ENCODE measurements around the gene MGAT5. TPM values are rescaled to one million over a fixed set of nuclear protein-coding genes. Genes with fewer than 3 reads are reported as not detected.

The MGAT5 gene
- total and polyA plus RNA-seq, 2 donors: 8.8 to 36.8 TPM

DNA sequence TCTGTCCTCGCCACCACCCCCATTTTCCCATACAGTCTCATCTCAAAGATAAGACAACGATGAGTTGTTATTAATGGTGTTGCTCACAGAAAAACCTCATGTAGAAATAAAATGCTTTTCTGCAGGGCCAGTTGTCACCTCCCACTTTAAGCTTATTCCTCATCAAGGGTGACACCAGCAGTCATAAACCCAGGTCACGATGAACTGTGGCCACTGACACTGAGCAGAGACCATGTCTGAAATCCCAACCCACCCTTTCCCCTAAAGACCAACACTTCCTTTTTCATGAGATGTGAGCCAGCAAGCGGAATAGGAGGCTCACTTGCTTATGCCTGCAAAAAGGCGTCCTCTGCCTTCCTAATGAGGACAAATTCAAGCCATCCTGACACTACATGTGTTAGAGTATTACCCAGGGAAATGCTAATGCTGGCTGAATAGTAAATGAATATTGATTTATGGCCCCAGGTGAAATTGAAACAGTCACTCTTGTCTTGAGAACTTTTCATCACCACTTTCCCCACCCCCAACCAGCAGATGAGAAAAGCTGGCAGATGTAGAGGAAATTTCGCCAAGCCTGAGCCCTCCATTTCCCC lies 228.4 kb downstream of the MGAT5 start:
- DNase-seq (ENCODE audit: low read depth in 6 of 9, low spot score in 9 of 9): no peak
- 94% methylated on average over 6 of the region's 6 CpGs for WGBS
- Histone ChIP-seq H3K4me1 (ENCODE audit: control insufficient read depth in 2 of 2, insufficient read depth in 2 of 2, low read length in 2 of 2) (no peaks in the 10 kb centered on the region), H3K36me3 (ENCODE audit: control insufficient read depth in 2 of 2, insufficient read depth in 2 of 2, low read length in 1 of 2) (no peaks in the 10 kb centered on the region), H3K27ac (ENCODE audit: low read depth in 1 of 2, low read length in 1 of 2) (no peak overlapping the region), H3K4me3 (ENCODE audit: low read length in 2 of 2) (no peak overlapping the region), H3K9me3 (ENCODE audit: control insufficient read depth in 2 of 2, insufficient read depth in 1 of 2, low read length in 1 of 2) (no peaks in the 10 kb centered on the region), H3K27me3 (ENCODE audit: control insufficient read depth in 2 of 2, insufficient read depth in 1 of 2, low read length in 1 of 2) (no peaks in the 10 kb centered on the region)

DNA sequence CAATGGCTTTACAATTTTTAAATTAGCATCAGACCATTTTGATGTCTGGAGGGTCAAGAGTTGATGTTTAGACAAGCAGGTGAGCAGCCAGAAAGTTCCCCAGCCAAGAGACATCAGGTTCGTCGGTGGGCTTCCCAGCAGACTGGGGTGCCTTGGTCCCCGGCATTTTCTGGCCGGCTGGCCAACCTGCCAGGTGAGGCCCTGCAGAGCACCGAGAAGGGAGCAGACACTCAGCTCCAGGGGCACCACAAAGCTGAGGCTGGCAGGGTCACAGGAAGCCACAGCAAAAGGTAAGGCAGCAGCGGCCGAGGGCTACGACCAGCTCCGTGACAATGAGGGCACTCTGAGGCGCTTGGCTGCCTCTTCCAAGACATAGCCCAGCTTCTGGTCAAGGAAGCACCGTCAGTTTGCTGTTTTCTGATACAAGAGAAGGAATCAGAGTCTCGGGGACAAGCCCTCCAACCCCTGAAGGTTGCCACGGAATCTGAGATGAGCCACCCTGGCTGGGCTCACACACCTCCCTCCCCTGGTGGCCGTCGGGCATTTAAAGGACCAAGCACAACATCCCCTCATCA lies 229.0 kb downstream of the MGAT5 start:
- 95% methylated on average over 15 of the region's 15 CpGs for WGBS
- no peak overlapping the region for H3K27ac ChIP-seq (ENCODE audit: low read depth in 1 of 2, low read length in 1 of 2)
- H3K36me3 ChIP-seq (ENCODE audit: control insufficient read depth in 2 of 2, insufficient read depth in 2 of 2, low read length in 1 of 2): no peaks in the 10 kb centered on the region
- no peaks in the 10 kb centered on the region for H3K27me3 ChIP-seq (ENCODE audit: control insufficient read depth in 2 of 2, insufficient read depth in 1 of 2, low read length in 1 of 2)
- no peak overlapping the region for H3K4me3 ChIP-seq (ENCODE audit: low read length in 2 of 2)
- H3K4me1 ChIP-seq (ENCODE audit: control insufficient read depth in 2 of 2, insufficient read depth in 2 of 2, low read length in 2 of 2): no peaks in the 10 kb centered on the region
- DNase-seq (ENCODE audit: low read depth in 6 of 9, low spot score in 9 of 9): no peak
- H3K9me3 ChIP-seq (ENCODE audit: control insufficient read depth in 2 of 2, insufficient read depth in 1 of 2, low read length in 1 of 2): no peaks in the 10 kb centered on the region

DNA sequence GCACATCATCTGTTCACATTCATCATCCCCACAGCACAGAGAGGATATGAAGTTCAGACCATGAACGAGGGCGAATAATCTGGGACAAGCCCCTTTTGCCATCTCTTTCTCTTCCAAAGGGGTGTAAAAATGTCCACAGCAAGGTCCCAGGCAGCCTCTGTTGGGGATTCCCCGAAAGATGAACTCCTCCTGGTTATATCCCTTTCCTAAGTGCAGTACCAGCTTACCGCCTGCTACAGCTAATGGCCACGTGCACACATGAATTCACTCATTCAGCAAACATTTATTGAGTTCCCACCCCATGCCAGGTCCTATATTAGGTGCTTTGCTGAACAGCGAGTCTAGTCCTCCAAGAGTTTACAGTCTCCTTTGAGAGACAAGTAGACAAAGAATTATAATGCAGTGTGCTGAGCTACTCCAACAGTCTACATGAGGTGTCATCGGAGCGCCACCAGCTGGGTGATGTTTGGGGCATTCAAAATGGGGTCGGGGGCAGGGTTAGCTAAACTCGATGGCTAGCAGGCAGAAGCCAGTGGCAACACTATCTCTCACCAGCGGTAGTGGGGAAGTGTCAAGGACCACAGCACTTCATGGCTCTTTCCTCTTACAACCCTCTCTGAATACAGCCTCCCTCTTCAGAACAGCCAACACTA lies 236.0 kb downstream of the MGAT5 start:
- 96% methylated on average over 11 of the region's 11 CpGs for whole genome bisulfite sequencing
- Histone ChIP-seq H3K9me3 (ENCODE audit: control insufficient read depth in 2 of 2, insufficient read depth in 1 of 2, low read length in 1 of 2) (no peaks in the 10 kb centered on the region), H3K4me3 (ENCODE audit: low read length in 2 of 2) (no peak overlapping the region), H3K4me1 (ENCODE audit: control insufficient read depth in 2 of 2, insufficient read depth in 2 of 2, low read length in 2 of 2) (no peaks in the 10 kb centered on the region), H3K27ac (ENCODE audit: low read depth in 1 of 2, low read length in 1 of 2) (no peak overlapping the region), H3K27me3 (ENCODE audit: control insufficient read depth in 2 of 2, insufficient read depth in 1 of 2, low read length in 1 of 2) (no peaks in the 10 kb centered on the region), H3K36me3 (ENCODE audit: control insufficient read depth in 2 of 2, insufficient read depth in 2 of 2, low read length in 1 of 2) (no peaks in the 10 kb centered on the region)
- DNase-seq (ENCODE audit: low read depth in 6 of 9, low spot score in 9 of 9): no peak

DNA sequence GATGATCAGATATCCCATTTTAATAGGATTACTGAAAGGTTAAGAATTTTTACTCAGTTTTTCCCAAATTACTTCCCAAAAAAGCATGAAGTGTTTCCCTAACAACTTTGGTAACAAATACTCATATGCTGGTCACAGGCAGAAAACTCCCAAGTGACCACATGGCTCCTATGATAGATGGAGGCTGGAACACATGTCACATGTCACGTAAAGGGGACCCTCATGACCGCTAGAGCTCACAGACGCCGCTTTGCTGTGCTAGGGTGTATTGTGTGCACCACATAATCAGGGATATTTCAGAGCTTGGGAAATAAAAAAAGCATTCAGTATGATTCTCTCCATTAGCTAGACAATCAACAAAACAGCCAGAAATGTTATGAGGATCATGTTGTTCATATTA lies 236.7 kb downstream of the MGAT5 start:
- DNase-seq (ENCODE audit: low read depth in 6 of 9, low spot score in 9 of 9): no peak
- no peak overlapping the region for H3K4me3 ChIP-seq (ENCODE audit: low read length in 2 of 2)
- no peaks in the 10 kb centered on the region for H3K36me3 ChIP-seq (ENCODE audit: control insufficient read depth in 2 of 2, insufficient read depth in 2 of 2, low read length in 1 of 2)
- no peaks in the 10 kb centered on the region for H3K9me3 ChIP-seq (ENCODE audit: control insufficient read depth in 2 of 2, insufficient read depth in 1 of 2, low read length in 1 of 2)
- H3K27ac ChIP-seq (ENCODE audit: low read depth in 1 of 2, low read length in 1 of 2): no peak overlapping the region
- WGBS: 96% methylated on average over 4 of the region's 4 CpGs
- H3K27me3 ChIP-seq (ENCODE audit: control insufficient read depth in 2 of 2, insufficient read depth in 1 of 2, low read length in 1 of 2): no peaks in the 10 kb centered on the region
- no peaks in the 10 kb centered on the region for H3K4me1 ChIP-seq (ENCODE audit: control insufficient read depth in 2 of 2, insufficient read depth in 2 of 2, low read length in 2 of 2)

GRCh38 chr2:134491022-134491421 lies 237.2 kb downstream of the MGAT5 start:
- Histone ChIP-seq H3K4me3 (ENCODE audit: low read length in 2 of 2) (no peak overlapping the region), H3K36me3 (ENCODE audit: control insufficient read depth in 2 of 2, insufficient read depth in 2 of 2, low read length in 1 of 2) (no peaks in the 10 kb centered on the region), H3K4me1 (ENCODE audit: control insufficient read depth in 2 of 2, insufficient read depth in 2 of 2, low read length in 2 of 2) (no peaks in the 10 kb centered on the region), H3K27me3 (ENCODE audit: control insufficient read depth in 2 of 2, insufficient read depth in 1 of 2, low read length in 1 of 2) (no peaks in the 10 kb centered on the region), H3K9me3 (ENCODE audit: control insufficient read depth in 2 of 2, insufficient read depth in 1 of 2, low read length in 1 of 2) (no peaks in the 10 kb centered on the region), H3K27ac (ENCODE audit: low read depth in 1 of 2, low read length in 1 of 2) (no peak overlapping the region)
- 96% methylated on average over 4 of the region's 4 CpGs for WGBS
- DNase-seq (ENCODE audit: low read depth in 6 of 9, low spot score in 9 of 9): no peak

DNA sequence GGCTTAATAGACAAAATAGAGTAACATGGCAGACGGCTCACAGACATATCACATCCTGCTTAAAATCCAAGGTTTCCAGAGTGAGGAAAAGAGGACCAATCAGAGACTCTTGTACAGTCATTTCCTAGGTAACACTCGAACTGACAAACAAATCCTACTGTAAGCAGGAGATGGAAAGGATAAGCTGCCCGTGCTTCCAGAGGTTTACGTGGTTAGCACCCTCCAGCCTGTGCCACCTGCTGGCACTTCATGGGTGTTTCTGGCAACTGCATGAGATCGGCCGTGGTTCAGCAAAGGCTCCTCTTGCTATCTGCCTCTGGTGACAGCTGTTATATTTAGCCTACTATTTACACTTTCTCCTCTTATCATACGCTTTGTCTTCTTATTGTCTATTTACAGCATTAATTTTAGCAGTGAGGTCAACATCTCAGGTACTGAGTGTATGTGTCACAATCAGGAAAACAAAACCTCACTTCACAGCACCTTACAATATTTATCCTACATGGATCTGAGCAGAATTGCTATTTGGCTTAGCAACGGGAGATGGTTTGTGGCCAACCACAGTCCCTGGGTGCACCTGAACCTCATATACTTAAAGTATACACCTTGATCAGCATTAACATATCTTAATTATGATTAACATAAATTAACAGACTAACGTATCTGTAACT lies 238.0 kb downstream of the MGAT5 start:
- no peaks in the 10 kb centered on the region for H3K4me1 ChIP-seq (ENCODE audit: control insufficient read depth in 2 of 2, insufficient read depth in 2 of 2, low read length in 2 of 2)
- H3K36me3 ChIP-seq (ENCODE audit: control insufficient read depth in 2 of 2, insufficient read depth in 2 of 2, low read length in 1 of 2): no peaks in the 10 kb centered on the region
- H3K27ac ChIP-seq (ENCODE audit: low read depth in 1 of 2, low read length in 1 of 2): no peak overlapping the region
- H3K4me3 ChIP-seq (ENCODE audit: low read length in 2 of 2): no peak overlapping the region
- H3K9me3 ChIP-seq (ENCODE audit: control insufficient read depth in 2 of 2, insufficient read depth in 1 of 2, low read length in 1 of 2): no peaks in the 10 kb centered on the region
- no peaks in the 10 kb centered on the region for H3K27me3 ChIP-seq (ENCODE audit: control insufficient read depth in 2 of 2, insufficient read depth in 1 of 2, low read length in 1 of 2)
- DNase-seq (ENCODE audit: low read depth in 6 of 9, low spot score in 9 of 9): peak in 2 of 9 donors; percentile 4 to 59
- WGBS: 66% methylated on average over 9 of the region's 9 CpGs

DNA sequence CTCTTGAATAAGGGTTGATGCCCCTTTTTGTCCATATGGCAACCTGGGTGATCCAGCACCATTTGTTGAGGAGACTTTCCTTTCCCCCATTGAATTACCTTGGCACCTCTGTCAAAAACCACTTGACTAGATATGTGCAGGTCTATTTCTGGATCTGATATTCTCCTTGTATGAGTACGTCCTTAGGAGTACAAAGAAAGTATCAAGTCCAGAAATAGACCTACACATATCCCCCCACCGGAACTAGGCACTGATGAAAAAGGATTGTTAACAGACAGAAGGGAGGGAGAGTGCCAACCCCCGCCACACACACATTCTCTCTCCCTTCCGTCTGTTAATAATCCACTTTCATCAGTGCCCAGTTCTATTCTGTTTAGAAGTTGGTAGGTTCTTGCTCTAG lies 239.9 kb downstream of the MGAT5 start:
- no peak overlapping the region for H3K27ac ChIP-seq (ENCODE audit: low read depth in 1 of 2, low read length in 1 of 2)
- no peaks in the 10 kb centered on the region for H3K4me1 ChIP-seq (ENCODE audit: control insufficient read depth in 2 of 2, insufficient read depth in 2 of 2, low read length in 2 of 2)
- no peaks in the 10 kb centered on the region for H3K27me3 ChIP-seq (ENCODE audit: control insufficient read depth in 2 of 2, insufficient read depth in 1 of 2, low read length in 1 of 2)
- no peak for DNase-seq (ENCODE audit: low read depth in 6 of 9, low spot score in 9 of 9)
- no peaks in the 10 kb centered on the region for H3K9me3 ChIP-seq (ENCODE audit: control insufficient read depth in 2 of 2, insufficient read depth in 1 of 2, low read length in 1 of 2)
- no peaks in the 10 kb centered on the region for H3K36me3 ChIP-seq (ENCODE audit: control insufficient read depth in 2 of 2, insufficient read depth in 2 of 2, low read length in 1 of 2)
- no peak overlapping the region for H3K4me3 ChIP-seq (ENCODE audit: low read length in 2 of 2)
- 95% methylated on average over 4 of the region's 4 CpGs for WGBS

DNA sequence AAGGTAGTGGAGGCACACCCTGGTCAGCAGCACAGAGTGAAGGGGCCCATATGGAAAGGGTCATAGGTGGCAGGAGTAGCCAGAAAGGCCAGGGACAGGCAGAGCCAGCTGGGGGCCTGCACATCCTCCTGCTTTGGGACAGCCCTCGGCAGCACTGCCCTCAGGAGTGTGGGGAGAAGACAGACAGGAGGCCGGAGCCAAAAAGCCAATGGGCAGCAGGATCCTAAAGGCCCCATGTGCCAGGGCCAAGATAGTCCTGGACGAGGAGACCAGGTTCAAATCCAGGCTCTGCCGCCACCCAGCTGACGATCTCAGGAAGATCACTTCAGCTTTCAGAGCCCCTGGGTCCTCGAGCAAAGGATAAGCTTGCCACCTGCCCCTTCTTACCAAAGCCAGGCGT lies 244.8 kb downstream of the MGAT5 start:
- Histone ChIP-seq H3K4me3 (ENCODE audit: low read length in 2 of 2) (no peak overlapping the region), H3K9me3 (ENCODE audit: control insufficient read depth in 2 of 2, insufficient read depth in 1 of 2, low read length in 1 of 2) (no peaks in the 10 kb centered on the region), H3K4me1 (ENCODE audit: control insufficient read depth in 2 of 2, insufficient read depth in 2 of 2, low read length in 2 of 2) (no peaks in the 10 kb centered on the region), H3K36me3 (ENCODE audit: control insufficient read depth in 2 of 2, insufficient read depth in 2 of 2, low read length in 1 of 2) (no peaks in the 10 kb centered on the region), H3K27ac (ENCODE audit: low read depth in 1 of 2, low read length in 1 of 2) (no peak overlapping the region), H3K27me3 (ENCODE audit: control insufficient read depth in 2 of 2, insufficient read depth in 1 of 2, low read length in 1 of 2) (no peaks in the 10 kb centered on the region)
- DNase-seq (ENCODE audit: low read depth in 6 of 9, low spot score in 9 of 9): no peak
- 96% methylated on average over 7 of the region's 7 CpGs for WGBS

- Histone ChIP-seq H3K4me1 (ENCODE audit: control insufficient read depth in 2 of 2, insufficient read depth in 2 of 2, low read length in 2 of 2) (no peaks in the 10 kb centered on the region), H3K36me3 (ENCODE audit: control insufficient read depth in 2 of 2, insufficient read depth in 2 of 2, low read length in 1 of 2) (no peaks in the 10 kb centered on the region), H3K9me3 (ENCODE audit: control insufficient read depth in 2 of 2, insufficient read depth in 1 of 2, low read length in 1 of 2) (no peaks in the 10 kb centered on the region), H3K4me3 (ENCODE audit: low read length in 2 of 2) (no peak overlapping the region), H3K27ac (ENCODE audit: low read depth in 1 of 2, low read length in 1 of 2) (no peak overlapping the region), H3K27me3 (ENCODE audit: control insufficient read depth in 2 of 2, insufficient read depth in 1 of 2, low read length in 1 of 2) (no peaks in the 10 kb centered on the region)
- WGBS: 96% methylated on average over 9 of the region's 9 CpGs
- DNase-seq (ENCODE audit: low read depth in 6 of 9, low spot score in 9 of 9): no peak
Measured at GRCh38 chr2:134499307-134499926, 245.5 kb downstream of the MGAT5 start.
